HCT116 (cell line): Measurements from ENCODE around the gene SEMA3F. TPM values are rescaled to one million over a fixed set of nuclear protein-coding genes. Genes with fewer than 3 reads are reported as not detected.
A peak's percentile ranks its signal among the peaks of the same experiment; 100 is the strongest.

Source experiments
- ATAC-seq: fragments of 200-7000 bp; cut with Tn5 transposase; 2 replicates; pipeline ENCODE4 v1.9.1; 2020; ENCODE audit warnings: mild to moderate bottlenecking, moderate library complexity
- BruUV-seq: library from RNA; stranded (reverse); fragments of 400-500 nt; replicated peaks from 2 replicates; lab custom pipeline; 2021; lab: Mats Ljungman, UMichigan
- CTCF ChIA-PET: fragments of 300-600 bp; sonication (Branson Sonifier 250); formaldehyde crosslinking; loops from one replicate; lab custom pipeline; 2021; ENCODE audit warnings: antibody characterized with exemption; lab: Charles Lee
- POLR2A ChIA-PET: fragments of 300-600, 350-600 bp; sonication (Branson Sonifier 250); formaldehyde crosslinking; loops from one replicate; lab custom pipeline; 2021; ENCODE audit warnings: antibody characterized with exemption; lab: Charles Lee
- RAD21 ChIA-PET, 2 experiments: fragments of 300-600 bp; sonication (Branson Sonifier 250); formaldehyde crosslinking; loops; one replicate each; lab custom pipeline; 2023; ENCODE audit warnings: low total read pairs in 2 of 2; ENCODE audit not compliant: uncharacterized antibody in 2 of 2, unreplicated experiment in 2 of 2, low non-redundant PET in 1 of 2; lab: Charles Lee
- DNase-seq: peaks from one replicate; pipeline ENCODE4 v3.0.0-alpha.2; 2010; ENCODE audit warnings: low read depth, low spot score
- H2AFZ ChIP-seq: fragments of 200-600 bp; shearing (Covaris generic), sonication (generic); 2 replicates; pipeline ENCODE4 v1.6.1; 2017; ENCODE audit warnings: low read depth, mixed run types, mixed read lengths, antibody characterized with exemption, low read length; ENCODE audit not compliant: poor library complexity, severe bottlenecking
- H3K27ac ChIP-seq: 2 replicates; pipeline ENCODE4 v1.5.1; 2012; ENCODE audit warnings: low read depth, low read length
- H3K27me3 ChIP-seq: fragments of 200-600 bp; sonication (generic); 2 replicates; pipeline ENCODE4 v1.6.1; 2016; ENCODE audit warnings: mixed run types, low read length, mixed read lengths; ENCODE audit not compliant: insufficient read depth
- H3K36me3 ChIP-seq, 2 experiments: fragments of 200-500 bp in 1 of 2; fragments of 200-600 bp in 1 of 2; sonication (Bioruptor generic) in 1 of 2; sonication (generic) in 1 of 2; 2 replicates each; pipeline versions ENCODE4 v1.5.1 to v1.6.1; 2014 to 2016; ENCODE audit warnings: low read length in 2 of 2, inconsistent platforms in 1 of 2, mixed read lengths in 1 of 2, mixed run types in 1 of 2; ENCODE audit not compliant: insufficient read depth in 2 of 2, control insufficient read depth in 1 of 2
- H3K4me1 ChIP-seq, 2 experiments: fragments of 200-600 bp in 1 of 2; sonication (generic) in 1 of 2; 2 replicates each; pipeline versions ENCODE4 v1.5.1 to v1.6.1; 2012 to 2017; ENCODE audit warnings: low read length in 2 of 2, inconsistent platforms in 1 of 2, mild to moderate bottlenecking in 1 of 2, mixed read lengths in 1 of 2, mixed run types in 1 of 2, moderate library complexity in 1 of 2; ENCODE audit not compliant: insufficient read depth in 2 of 2, control insufficient read depth in 1 of 2
- H3K4me2 ChIP-seq: fragments of 200-600 bp; sonication (generic); 2 replicates; pipeline ENCODE4 v1.6.1; 2017; ENCODE audit warnings: mixed run types, low read length, mixed read lengths
- H3K4me3 ChIP-seq, 2 experiments: fragments of 200-600 bp in 1 of 2; sonication (generic) in 1 of 2; replicated peaks in 1 of 2; 2 replicates each; pipeline ENCODE4 v1.5.1; 2011 to 2016; ENCODE audit warnings: low read length in 2 of 2, control low read depth in 1 of 2, low read depth in 1 of 2, mild to moderate bottlenecking in 1 of 2, mixed read lengths in 1 of 2, mixed run types in 1 of 2
- H3K79me2 ChIP-seq: fragments of 200-600 bp; sonication (generic); 2 replicates; pipeline ENCODE4 v1.6.1; 2017; ENCODE audit warnings: mild to moderate bottlenecking, mixed run types, low read length, moderate library complexity, mixed read lengths; ENCODE audit not compliant: insufficient read depth
- H3K9ac ChIP-seq: fragments of 200-600 bp; sonication (generic); 2 replicates; pipeline ENCODE4 v1.6.1; 2016; ENCODE audit warnings: low read length, mixed read lengths
- H3K9me2 ChIP-seq: fragments of 200-600 bp; sonication (generic), shearing (Covaris generic); 2 replicates; pipeline ENCODE4 v1.6.1; 2017; ENCODE audit warnings: mixed run types, mild to moderate bottlenecking, moderate library complexity; ENCODE audit not compliant: insufficient read depth
- H3K9me3 ChIP-seq, 2 experiments: fragments of 200-500 bp in 1 of 2; fragments of 200-600 bp in 1 of 2; sonication (Bioruptor generic) in 1 of 2; sonication (generic) in 1 of 2; 2 replicates each; pipeline ENCODE4 v1.6.1; 2014 to 2017; ENCODE audit warnings: low read length in 2 of 2, mixed read lengths in 2 of 2, inconsistent platforms in 1 of 2, low read depth in 1 of 2, mild to moderate bottlenecking in 1 of 2, mixed run types in 1 of 2, moderate library complexity in 1 of 2; ENCODE audit not compliant: control insufficient read depth in 1 of 2, insufficient read depth in 1 of 2
- H4K20me1 ChIP-seq: fragments of 200-600 bp; sonication (generic), shearing (Covaris generic); 2 replicates; pipeline ENCODE4 v1.6.1; 2017; ENCODE audit warnings: mixed run types, mild to moderate bottlenecking, moderate library complexity; ENCODE audit not compliant: insufficient read depth
- ATF3 ChIP-seq: IDR thresholded peaks from 2 replicates; pipeline ENCODE4 v1.6.1; 2012
- CBX3 ChIP-seq: IDR thresholded peaks from 2 replicates; pipeline ENCODE4 v1.6.1; 2012; ENCODE audit warnings: low read depth
- EGR1 ChIP-seq: IDR thresholded peaks from 2 replicates; pipeline ENCODE4 v1.6.1; 2012; ENCODE audit warnings: low read depth
- EZH2 ChIP-seq: fragments of 200-600 bp; sonication (generic); IDR thresholded peaks from 2 replicates; pipeline ENCODE4 v1.6.1; 2017; ENCODE audit warnings: antibody characterized with exemption, mixed run types
- FOSL1 ChIP-seq: IDR thresholded peaks from 2 replicates; pipeline ENCODE4 v1.6.1; 2012; ENCODE audit warnings: low read depth
- POLR2A ChIP-seq: IDR thresholded peaks from 2 replicates; pipeline ENCODE4 v1.7.0; 2011; ENCODE audit warnings: borderline replicate concordance; ENCODE audit not compliant: insufficient read depth, insufficient read length; ENCODE audit errors: extremely low read depth
- POLR2AphosphoS5 ChIP-seq: IDR thresholded peaks from 2 replicates; pipeline ENCODE4 v1.6.1; 2011; ENCODE audit warnings: mild to moderate bottlenecking, low read depth, low read length, moderate library complexity
- RAD21 ChIP-seq: IDR thresholded peaks from 2 replicates; pipeline ENCODE4 v1.6.1; 2012; ENCODE audit warnings: low read depth, mild to moderate bottlenecking
- REST ChIP-seq: IDR thresholded peaks from 2 replicates; pipeline ENCODE4 v1.6.1; 2012; ENCODE audit warnings: low read depth
- SIN3A ChIP-seq: IDR thresholded peaks from 2 replicates; pipeline ENCODE4 v1.6.1; 2012; ENCODE audit warnings: low read depth
- SP1 ChIP-seq: IDR thresholded peaks from 2 replicates; pipeline ENCODE4 v1.6.1; 2012; ENCODE audit warnings: low read depth
- SRF ChIP-seq: IDR thresholded peaks from 2 replicates; pipeline ENCODE4 v1.6.1; 2012; ENCODE audit warnings: low read depth
- ZBTB33 ChIP-seq: IDR thresholded peaks from 2 replicates; pipeline ENCODE4 v1.6.1; 2011; ENCODE audit warnings: mild to moderate bottlenecking, low read length, moderate library complexity; ENCODE audit not compliant: insufficient replicate concordance; ENCODE audit errors: extremely low read depth
- ZFX ChIP-seq: fragments of 450-650 bp; IDR thresholded peaks from 2 replicates; pipeline ENCODE4 v1.6.1; 2017
- ZNF274 ChIP-seq: fragments of 200-500 bp; sonication (Bioruptor generic); IDR thresholded peaks from 2 replicates; pipeline ENCODE4 v1.6.1; 2014; ENCODE audit warnings: mild to moderate bottlenecking, low read depth, low read length, inconsistent platforms
- intact Hi-C: fragments of 100-400 bp; cut with micrococcal nuclease; formaldehyde crosslinking; loops from 2 replicates; pipeline ENCODE4 v1.10.0; 2022
- total RNA-seq: library from RNA; stranded (reverse); gene quantifications from one replicate; pipeline ENCODE4 v1.2.1, GENCODE V29; 2021; ENCODE audit not compliant: unreplicated experiment
- TF ChIP-seq, protein P1 (sequence below), 3 experiments: fragments of 200-600 bp in 1 of 3; sonication (generic) in 1 of 3; IDR thresholded peaks in 2 of 3; conservative IDR thresholded peaks in 1 of 3; 2 replicates each; pipeline ENCODE4 v1.5.1; 2012 to 2017; ENCODE audit warnings: low read depth in 2 of 3, low read length in 2 of 3, antibody characterized with exemption in 1 of 3, borderline replicate concordance in 1 of 3, control low read depth in 1 of 3, mild to moderate bottlenecking in 1 of 3, mixed read lengths in 1 of 3, mixed run types in 1 of 3, moderate library complexity in 1 of 3; ENCODE audit not compliant: insufficient read depth in 1 of 3

Gene SEMA3F
- total RNA-seq, 1 experiment from 2014 or later = 15.7 TPM

DNA sequence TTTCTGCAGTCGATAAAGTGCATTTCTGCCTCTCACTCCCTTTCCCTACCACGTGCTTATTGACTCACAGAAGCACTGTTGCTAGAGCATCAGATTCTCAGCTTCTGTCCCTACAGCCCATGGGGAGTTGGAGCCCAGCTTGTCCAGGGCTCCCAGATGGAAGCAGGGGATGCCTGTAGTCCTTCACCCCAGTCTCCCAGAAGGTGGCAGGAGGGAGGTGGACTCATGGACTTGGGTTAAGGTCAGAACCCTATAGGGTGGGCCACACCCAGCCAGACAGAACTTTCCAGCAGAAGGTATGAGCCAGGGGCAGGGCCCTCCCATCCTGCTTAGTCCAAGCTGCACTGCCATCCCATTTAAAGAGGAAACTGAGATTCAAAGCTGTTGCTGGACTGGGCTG is 33.1 kb upstream of the SEMA3F start:
- Histone ChIP-seq H3K4me1 (no peaks in the 10 kb centered on the region), H3K27me3 (no peaks in the 10 kb centered on the region), H3K4me2 (no peak overlapping the region), H3K9me2 (no peaks in the 10 kb centered on the region), H2AFZ (no peak overlapping the region), H3K79me2 (no peaks in the 10 kb centered on the region), H3K9ac (no peak overlapping the region), H3K9me3 (no peaks in the 10 kb centered on the region), H3K36me3 (peaks cover 23 to 24% of the 10 kb centered on the region in 2 experiments; a peak in 3 of 4 replicates), H4K20me1 (no peaks in the 10 kb centered on the region), H3K4me3 (no peak overlapping the region), H3K27ac (no peak overlapping the region)
- TF ChIP-seq REST (no peak), POLR2AphosphoS5 (no peak), FOSL1 (no peak), ZFX (no peak), POLR2A (no peak), ATF3 (no peak), EGR1 (no peak), SIN3A (no peak), RAD21 (no peak), ZNF274 (no peak), CBX3 (no peak), EZH2 (no peak), SP1 (no peak), ZBTB33 (no peak), SRF (no peak)
- TF ChIP-seq, protein P1, sequence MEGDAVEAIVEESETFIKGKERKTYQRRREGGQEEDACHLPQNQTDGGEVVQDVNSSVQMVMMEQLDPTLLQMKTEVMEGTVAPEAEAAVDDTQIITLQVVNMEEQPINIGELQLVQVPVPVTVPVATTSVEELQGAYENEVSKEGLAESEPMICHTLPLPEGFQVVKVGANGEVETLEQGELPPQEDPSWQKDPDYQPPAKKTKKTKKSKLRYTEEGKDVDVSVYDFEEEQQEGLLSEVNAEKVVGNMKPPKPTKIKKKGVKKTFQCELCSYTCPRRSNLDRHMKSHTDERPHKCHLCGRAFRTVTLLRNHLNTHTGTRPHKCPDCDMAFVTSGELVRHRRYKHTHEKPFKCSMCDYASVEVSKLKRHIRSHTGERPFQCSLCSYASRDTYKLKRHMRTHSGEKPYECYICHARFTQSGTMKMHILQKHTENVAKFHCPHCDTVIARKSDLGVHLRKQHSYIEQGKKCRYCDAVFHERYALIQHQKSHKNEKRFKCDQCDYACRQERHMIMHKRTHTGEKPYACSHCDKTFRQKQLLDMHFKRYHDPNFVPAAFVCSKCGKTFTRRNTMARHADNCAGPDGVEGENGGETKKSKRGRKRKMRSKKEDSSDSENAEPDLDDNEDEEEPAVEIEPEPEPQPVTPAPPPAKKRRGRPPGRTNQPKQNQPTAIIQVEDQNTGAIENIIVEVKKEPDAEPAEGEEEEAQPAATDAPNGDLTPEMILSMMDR (IDR thresholded peaks at IDR 0.05 in 2 of 3, conservative IDR thresholded peaks at IDR 0.05 in 1 of 3; ENCODE audit: borderline replicate concordance in 1 of 3, insufficient read depth in 1 of 3, low read depth in 2 of 3, low read length in 2 of 3) = no peak
- ChIA-PET POLR2A (no interaction called here), CTCF (no interaction called here), RAD21 (no interaction called here)
- ATAC-seq = peak; percentile 13
- intact Hi-C loops = loop anchor here (5.0 kb wide), 1 partner anchor 150 kb away; no protein-coding TSS in a partner anchor
- no TSS peak for BruUV-seq
- no peak for DNase-seq
